Right cardiac atrium (tissue), 5 donors: Measurements from ENCODE around the gene PTPN22. TPM values are rescaled to one million over a fixed set of nuclear protein-coding genes. Genes with fewer than 3 reads are reported as not detected.
"Not testable (repeated sequence)": the region's sequence is repeated elsewhere in the genome, so short reads cannot be mapped to it uniquely, and the experiment has no call there.

Source experiments
- ATAC-seq, 2 donors: fragments of 200-7000 bp; cut with Tn5 transposase; one replicate each; pipeline versions ENCODE4 v1.8.0 to v1.9.1; 2020; ENCODE audit warnings: moderate library complexity in 2 of 2, mild to moderate bottlenecking in 1 of 2
- DNase-seq, 3 donors: peaks; one replicate each; pipeline ENCODE4 v3.0.0-alpha.2; 2020
- H3K27ac ChIP-seq: one replicate; pipeline ENCODE4 v1.5.1; 2013; ENCODE audit warnings: mild to moderate bottlenecking, low read length, control low read depth, moderate library complexity
- H3K27me3 ChIP-seq: one replicate; pipeline ENCODE4 v1.6.1; 2013; ENCODE audit not compliant: control insufficient read depth, insufficient read depth
- H3K4me1 ChIP-seq: one replicate; pipeline ENCODE4 v1.6.1; 2013; ENCODE audit warnings: low read length; ENCODE audit not compliant: control insufficient read depth, insufficient read depth
- H3K4me3 ChIP-seq: one replicate; pipeline ENCODE4 v1.5.1; 2013; ENCODE audit warnings: low read length, control low read depth
- H3K9me3 ChIP-seq: one replicate; pipeline ENCODE4 v1.6.1; 2013; ENCODE audit warnings: low read length; ENCODE audit not compliant: control insufficient read depth
- WGBS: extraction: QIAGEN DNeasy Blood & Tissue Kit; methylation state at CpG from one replicate; pipeline ENCODE4 v1.1.7; 2013; 5-methylcytosine and 5-hydroxymethylcytosine counted together
- intact Hi-C, 4 donors: fragments of 100-400 bp; cut with DNase I; formaldehyde crosslinking; loops; one replicate each; pipeline versions ENCODE4 v1.11.0 to v1.14.0; 2022 to 2023
- polyA plus RNA-seq: library from polyadenylated mRNA; stranded (reverse); fragments of 200-250 nt; gene quantifications from one replicate; pipeline ENCODE4 v1.2.3, GENCODE V29; 2013
- total RNA-seq, 4 donors: library from RNA; stranded (reverse); fragmentation: NEBNext Ultra II Directional; extraction: Animal tissue kit (Norgen Biotek cat#: 25700); gene quantifications; one replicate each; pipeline ENCODE4 v1.2.1, GENCODE V29; 2021
- donor health status: healthy with polysubstance abuse.
- donor health status: DM: no; HTN: yes; CAD: no.
- donor health status: DM: no; HTN: no; CAD: no.
- donor health status: DM: no; HTN: yes; CAD: no; lungs with severe emphysema.
- donor health status: DM: yes; HTN: yes; CAD: no.

The PTPN22 gene
- total and polyA plus RNA-seq, 5 donors = 0.48 to 1.6 (median 1.2) TPM

GRCh38 chr1:113861641-113862040 lies 9.9 kb downstream of the PTPN22 start:
- ATAC-seq = no peak
- 91% methylated on average over 5 of the region's 5 CpGs for WGBS

GRCh38 chr1:113860891-113861290 lies 10.6 kb downstream of the PTPN22 start:
- no peaks in the 10 kb centered on the region for H3K9me3 ChIP-seq
- H3K4me3 ChIP-seq = no peak overlapping the region
- peaks cover 1% of the 10 kb centered on the region for H3K4me1 ChIP-seq
- no peak for DNase-seq
- intact Hi-C loops = no loop called here
- 60% methylated on average over 3 of the region's 3 CpGs for WGBS
- ATAC-seq = no peak
- no peak overlapping the region for H3K27ac ChIP-seq
- H3K27me3 ChIP-seq = no peaks in the 10 kb centered on the region

More at GRCh38 chr1:113861641-113862040, 9.9 kb downstream of the PTPN22 start:
- no peak overlapping the region for H3K27ac ChIP-seq
- no peak overlapping the region for H3K4me3 ChIP-seq
- DNase-seq = no peak
- no peaks in the 10 kb centered on the region for H3K27me3 ChIP-seq
- H3K4me1 ChIP-seq = peaks cover 1% of the 10 kb centered on the region
- H3K9me3 ChIP-seq = no peaks in the 10 kb centered on the region
- intact Hi-C loops = no loop called here

DNA sequence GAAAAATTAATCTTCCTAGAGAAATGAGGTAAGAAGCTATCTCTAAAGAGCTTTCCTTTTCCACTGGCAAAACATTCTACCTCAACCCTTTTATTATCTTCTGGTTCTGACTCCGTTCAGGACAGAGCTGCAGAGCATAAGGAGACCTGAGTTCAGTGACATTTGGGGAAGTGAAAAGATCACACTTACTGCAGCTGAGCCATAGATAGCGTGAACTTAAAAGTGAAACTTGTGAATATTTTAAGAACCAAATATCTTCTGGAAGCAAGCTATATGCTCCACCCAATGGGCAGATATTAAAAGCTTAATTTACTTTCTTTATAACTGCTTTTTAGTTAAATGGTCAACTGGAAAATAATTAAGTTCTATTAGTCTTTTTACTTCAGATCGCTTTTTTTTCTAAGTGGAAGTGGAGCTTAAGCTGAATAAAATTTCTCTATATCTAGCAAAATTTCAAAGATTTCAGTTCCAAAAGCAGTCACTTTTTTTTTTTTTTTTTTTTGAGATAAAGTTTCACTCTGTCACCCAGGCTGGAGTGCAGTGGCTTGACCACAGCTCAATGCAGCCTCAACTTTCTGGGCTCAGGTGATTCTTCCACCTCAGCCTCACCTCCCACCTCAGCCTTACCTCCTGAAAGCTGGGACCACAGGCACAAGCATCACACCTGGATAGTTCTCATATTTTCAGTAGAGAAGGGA lies 11.9 kb downstream of the PTPN22 start:
- intact Hi-C loops = no loop called here
- WGBS = 38% methylated on average over 3 of the region's 3 CpGs

GRCh38 chr1:113858982-113859381 lies 12.5 kb downstream of the PTPN22 start:
- no peaks in the 10 kb centered on the region for H3K9me3 ChIP-seq
- intact Hi-C loops = no loop called here
- H3K4me3 ChIP-seq = no peak overlapping the region
- no peaks in the 10 kb centered on the region for H3K27me3 ChIP-seq
- ATAC-seq (no peak), DNase-seq (no peak)
- 84% methylated on average over 1 of the region's 1 CpG for WGBS
- no peak overlapping the region for H3K27ac ChIP-seq
- peaks cover 1% of the 10 kb centered on the region for H3K4me1 ChIP-seq

More for the DNA sequence above, 11.9 kb downstream of the PTPN22 start:
- Histone ChIP-seq H3K4me1 (peaks cover 1% of the 10 kb centered on the region), H3K4me3 (no peak overlapping the region), H3K27me3 (no peaks in the 10 kb centered on the region), H3K27ac (no peak overlapping the region), H3K9me3 (no peaks in the 10 kb centered on the region)
- ATAC-seq (no peak), DNase-seq (no peak)

DNA sequence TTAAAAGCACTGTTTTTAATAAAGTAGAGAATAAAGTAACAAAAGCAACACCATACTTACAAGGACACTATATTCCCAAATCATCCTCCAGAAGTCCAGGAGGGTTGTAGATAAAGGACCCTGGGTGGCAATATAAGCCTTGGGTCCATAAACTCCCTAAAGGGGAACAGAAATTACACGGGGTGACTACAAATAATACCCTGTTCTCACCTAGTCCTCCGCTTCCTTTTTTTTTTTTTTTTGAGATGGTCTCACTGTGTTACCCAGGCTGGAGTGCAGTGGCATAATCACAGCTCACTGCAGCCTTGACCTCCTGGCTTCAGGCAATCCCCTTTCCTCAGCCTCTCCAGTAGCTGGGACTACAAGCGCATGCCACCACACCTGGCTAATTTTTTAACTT lies 13.1 kb downstream of the PTPN22 start:
- H3K9me3 ChIP-seq = no peaks in the 10 kb centered on the region
- intact Hi-C loops = no loop called here
- H3K27ac ChIP-seq = no peak overlapping the region
- DNase-seq = no peak
- no peak for ATAC-seq
- H3K27me3 ChIP-seq = no peaks in the 10 kb centered on the region
- H3K4me1 ChIP-seq = peaks cover 1% of the 10 kb centered on the region
- WGBS = 83% methylated on average over 3 of the region's 3 CpGs
- no peak overlapping the region for H3K4me3 ChIP-seq

DNA sequence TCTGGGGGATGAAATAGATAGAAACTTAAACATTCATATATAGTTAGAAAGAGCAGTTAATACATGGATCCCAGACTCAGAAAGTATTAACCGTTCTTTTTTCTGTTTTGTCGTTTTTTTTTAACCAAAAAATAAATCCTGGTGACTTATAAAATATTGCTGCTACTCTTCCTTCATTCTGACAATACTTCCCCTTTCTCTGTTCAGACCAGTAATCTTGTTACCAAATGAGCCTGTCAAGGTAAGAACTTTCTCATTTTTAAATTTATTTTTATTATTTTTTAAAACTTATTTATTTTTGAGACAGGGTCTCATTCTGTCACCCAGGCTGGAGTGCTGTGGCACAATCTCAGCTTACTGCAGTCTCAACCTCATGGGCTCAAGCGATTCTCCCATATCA lies 13.7 kb downstream of the PTPN22 start:
- Histone ChIP-seq H3K9me3 (no peaks in the 10 kb centered on the region), H3K27me3 (no peaks in the 10 kb centered on the region), H3K4me3 (no peak overlapping the region), H3K4me1 (peaks cover 1% of the 10 kb centered on the region), H3K27ac (no peak overlapping the region)
- DNase-seq (no peak), ATAC-seq (no peak)
- intact Hi-C loops = no loop called here
- 75% methylated on average over 3 of the region's 3 CpGs for WGBS

DNA sequence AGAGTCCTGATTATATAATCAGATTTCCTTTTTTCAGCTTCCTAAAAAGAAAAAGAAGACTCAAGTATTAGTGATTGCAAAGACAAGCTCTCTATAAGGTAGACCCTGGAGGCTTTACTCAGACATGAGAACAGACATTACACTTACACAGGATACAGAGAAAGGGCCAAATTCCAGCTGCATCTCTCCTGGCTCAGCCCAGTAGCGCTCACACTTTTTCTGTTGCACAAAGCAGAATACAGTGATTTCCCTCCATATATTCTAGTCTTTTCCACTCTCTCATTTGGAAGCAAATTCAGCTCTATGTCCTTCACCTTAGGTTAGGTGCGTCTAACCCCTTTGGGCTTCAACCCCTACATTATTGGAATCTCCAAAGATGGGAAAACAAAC lies 15.1 kb downstream of the PTPN22 start:
- Histone ChIP-seq H3K9me3 (no peaks in the 10 kb centered on the region), H3K27ac (no peak overlapping the region), H3K4me3 (no peak overlapping the region), H3K4me1 (peaks cover 1% of the 10 kb centered on the region), H3K27me3 (no peaks in the 10 kb centered on the region)
- 92% methylated on average over 2 of the region's 2 CpGs for WGBS
- intact Hi-C loops = no loop called here
- no peak for ATAC-seq
- DNase-seq = no peak

GRCh38 chr1:113855630-113856400 lies 15.7 kb downstream of the PTPN22 start:
- DNase-seq (no peak), ATAC-seq (no peak)
- Histone ChIP-seq H3K4me3 (no peak overlapping the region), H3K27ac (no peak overlapping the region), H3K9me3 (no peaks in the 10 kb centered on the region), H3K4me1 (peaks cover 1% of the 10 kb centered on the region), H3K27me3 (no peaks in the 10 kb centered on the region)
- intact Hi-C loops = no loop called here
- 95% methylated on average over 4 of the region's 4 CpGs for WGBS

- no peak overlapping the region for H3K27ac ChIP-seq
- intact Hi-C loops = no loop called here
- no peaks in the 10 kb centered on the region for H3K9me3 ChIP-seq
- 46% methylated on average over 1 of the region's 1 CpG for WGBS
- no peaks in the 10 kb centered on the region for H3K27me3 ChIP-seq
- H3K4me3 ChIP-seq = no peak overlapping the region
- H3K4me1 ChIP-seq = no peaks in the 10 kb centered on the region
- DNase-seq = no peak
- no peak for ATAC-seq
Observed at GRCh38 chr1:113854234-113854633, 17.3 kb downstream of the PTPN22 start.

GRCh38 chr1:113852694-113853093 lies 18.8 kb downstream of the PTPN22 start:
- H3K27ac ChIP-seq, ATAC-seq, H3K4me1 ChIP-seq, H3K9me3 ChIP-seq, H3K4me3 ChIP-seq, intact Hi-C loops, H3K27me3 ChIP-seq, DNase-seq: not testable (repeated sequence)
- WGBS = 89% methylated on average over 6 of the region's 6 CpGs

DNA sequence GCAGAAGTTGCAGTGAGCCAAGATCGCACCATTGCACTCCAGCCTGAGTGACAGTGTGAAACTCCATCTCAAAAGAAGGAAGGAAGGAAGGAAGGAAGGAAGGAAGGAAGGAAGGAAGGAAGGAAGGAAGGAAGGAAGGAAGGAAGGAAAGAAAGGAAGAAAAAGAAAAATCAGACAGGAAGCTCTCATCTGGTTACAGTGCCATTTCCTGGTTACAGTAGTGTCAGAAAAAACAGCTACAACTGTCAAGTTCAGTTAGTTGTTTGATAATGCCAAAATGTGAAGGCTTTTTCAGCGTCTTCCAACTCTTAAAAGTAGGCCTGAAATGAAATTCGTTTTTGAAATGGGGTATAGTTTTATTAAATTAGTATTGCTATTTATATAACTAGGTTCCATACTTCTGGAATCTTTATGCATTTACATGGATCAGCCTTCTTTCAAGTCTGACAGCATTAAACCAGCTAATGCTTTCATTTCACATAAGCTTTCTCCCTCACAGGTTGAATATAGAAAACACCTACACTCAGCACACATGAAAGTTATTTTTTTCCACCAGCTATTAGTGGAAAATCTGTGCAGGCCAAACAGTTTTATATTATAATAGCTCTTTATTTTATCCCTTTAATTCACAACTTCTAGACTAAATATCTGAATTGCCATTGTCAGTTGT lies 21.2 kb downstream of the PTPN22 start:
- H3K4me1 ChIP-seq = no peaks in the 10 kb centered on the region
- no peaks in the 10 kb centered on the region for H3K27me3 ChIP-seq
- WGBS = 74% methylated on average over 3 of the region's 3 CpGs
- intact Hi-C loops = no loop called here
- ATAC-seq = no peak
- no peaks in the 10 kb centered on the region for H3K9me3 ChIP-seq
- no peak overlapping the region for H3K4me3 ChIP-seq
- no peak overlapping the region for H3K27ac ChIP-seq
- DNase-seq = no peak
